Mucosa of descending colon (tissue), 3 donors: Measurements from ENCODE around the gene SGMS1. TPM values are rescaled to one million over a fixed set of nuclear protein-coding genes. Genes with fewer than 3 reads are reported as not detected.

Source experiments
- ATAC-seq: fragments of 200-7000 bp; cut with Tn5 transposase; one replicate; pipeline ENCODE4 v1.9.1; 2020; ENCODE audit warnings: mild to moderate bottlenecking, moderate library complexity
- DNase-seq, 3 donors: peaks; one replicate each; pipeline ENCODE4 v3.0.0-alpha.2; 2020
- H3K36me3 ChIP-seq: fragments of 200-600 bp; one replicate; pipeline ENCODE4 v1.8.0; 2021; ENCODE audit warnings: low read depth, mild to moderate bottlenecking
- H3K4me1 ChIP-seq: fragments of 200-600 bp; one replicate; pipeline ENCODE4 v1.8.0; 2021; ENCODE audit warnings: low read depth, mild to moderate bottlenecking
- H3K4me3 ChIP-seq: fragments of 200-600 bp; one replicate; pipeline ENCODE4 v1.8.0; 2021; ENCODE audit warnings: mild to moderate bottlenecking
- H3K9me3 ChIP-seq: fragments of 200-600 bp; one replicate; pipeline ENCODE4 v1.8.0; 2021; ENCODE audit warnings: mild to moderate bottlenecking
- CTCF ChIP-seq: fragments of 200-600 bp; IDR thresholded peaks from one replicate; pipeline ENCODE4 v1.8.0; 2022; ENCODE audit warnings: antibody characterized with exemption, mild to moderate bottlenecking
- intact Hi-C, 2 donors: fragments of 100-400 bp; cut with DNase I in 1 of 2; cut with micrococcal nuclease in 1 of 2; formaldehyde crosslinking; loops; one replicate each; pipeline versions ENCODE4 v1.11.0 to v1.11.1; 2022; cut with DNase I, micrococcal nuclease
- total RNA-seq, 3 donors: library from RNA; stranded (reverse); fragmentation: NEBNext Ultra II Directional in 2 of 3; extraction: Animal tissue kit (Norgen Biotek cat#: 25700) in 2 of 3; gene quantifications; one replicate each; pipeline versions ENCODE4 v1.2.1 to v1.2.4, GENCODE V29; 2021 to 2023
- donor health status: DM: no; HTN: no; CAD: no; lungs with moderate emphysema.
- donor health status: DM: no; HTN: no; CAD: no.
- donor health status: DM: no; HTN: yes; CAD: no.

SGMS1 gene
- total RNA-seq, 3 donors from 2014 or later, result 14.4 to 28.4 (median 20.0) TPM

GRCh38 chr10:50316174-50316573 lies 307.6 kb downstream of the SGMS1 start:
- Histone ChIP-seq H3K36me3 (no peaks in the 10 kb centered on the region), H3K4me3 (no peak overlapping the region), H3K4me1 (no peaks in the 10 kb centered on the region), H3K9me3 (peaks cover 6% of the 10 kb centered on the region)
- intact Hi-C loops, result no loop called here
- no peak for DNase-seq
- ATAC-seq, result no peak
- TF ChIP-seq CTCF, result no peak

DNA sequence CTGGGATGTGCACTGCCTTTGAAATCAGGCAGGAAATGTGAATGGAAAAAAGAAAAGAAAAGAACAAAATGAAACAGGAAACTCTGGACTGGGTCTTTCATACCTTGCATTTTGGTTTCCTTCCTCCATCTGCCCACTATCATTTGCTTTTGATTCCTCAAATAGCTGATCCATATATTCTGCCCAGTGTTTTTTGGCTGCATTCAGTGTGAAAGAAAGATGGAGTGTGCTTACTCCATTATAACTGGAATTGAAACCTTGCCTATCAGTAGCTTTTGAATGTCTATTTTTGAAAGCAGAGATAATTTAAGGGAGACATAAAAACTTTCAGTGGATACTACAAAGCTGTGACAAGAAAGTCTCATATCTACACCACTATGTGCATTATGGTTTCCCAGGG lies 308.3 kb downstream of the SGMS1 start:
- Histone ChIP-seq H3K36me3 (no peaks in the 10 kb centered on the region), H3K9me3 (peaks cover 6% of the 10 kb centered on the region), H3K4me1 (no peaks in the 10 kb centered on the region), H3K4me3 (no peak overlapping the region)
- no peak for DNase-seq
- intact Hi-C loops, result no loop called here
- no peak for ATAC-seq
- TF ChIP-seq CTCF, result no peak

DNA sequence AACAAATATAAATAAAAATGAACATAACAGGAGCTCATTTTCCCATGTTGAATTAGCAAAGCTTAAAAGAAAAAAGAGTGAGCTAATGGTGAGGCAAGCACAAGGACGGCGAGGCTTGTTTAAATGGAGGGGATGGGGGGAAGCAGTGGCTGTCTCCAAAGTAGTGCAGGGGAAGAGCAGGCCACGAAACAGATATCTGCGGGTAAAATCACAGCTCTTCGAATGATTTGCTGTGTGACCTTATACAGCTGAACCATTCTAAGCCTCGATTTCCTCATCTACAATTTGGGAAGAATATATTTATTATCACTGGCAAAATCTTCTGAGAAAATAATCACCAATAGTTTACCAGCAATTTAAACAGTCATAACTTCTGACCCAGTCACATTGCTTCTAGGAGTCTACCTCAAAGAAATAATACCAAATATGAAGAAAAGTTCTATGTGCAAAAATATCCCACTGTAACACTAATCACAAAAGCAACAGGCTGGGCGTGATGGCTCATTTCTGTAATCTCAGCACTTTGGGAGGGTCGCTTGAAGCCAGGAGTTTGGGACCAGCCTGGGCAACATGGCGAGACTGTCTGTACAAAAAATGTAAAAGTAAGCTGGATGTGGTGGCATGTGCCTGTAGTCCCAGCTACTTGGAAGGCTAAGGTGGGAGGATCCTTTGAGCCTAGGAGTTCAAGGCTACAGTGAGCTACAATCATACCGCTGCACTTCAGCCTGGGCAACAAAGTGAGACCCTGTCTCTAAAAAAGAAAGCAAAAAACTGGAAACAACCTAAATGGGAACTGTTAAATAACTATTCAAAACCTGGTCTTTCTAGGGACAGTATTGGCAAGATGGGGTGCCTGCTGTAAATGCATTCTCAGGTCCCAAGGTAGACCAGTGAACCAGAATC lies 309.3 kb downstream of the SGMS1 start:
- Histone ChIP-seq H3K4me3 (no peak overlapping the region), H3K9me3 (peaks cover 6% of the 10 kb centered on the region), H3K4me1 (no peaks in the 10 kb centered on the region), H3K36me3 (no peaks in the 10 kb centered on the region)
- no peak for TF ChIP-seq CTCF
- ATAC-seq (no peak), DNase-seq (no peak)
- intact Hi-C loops, result no loop called here

GRCh38 chr10:50312464-50313437 lies 311.0 kb downstream of the SGMS1 start:
- no peaks in the 10 kb centered on the region for H3K4me1 ChIP-seq
- H3K4me3 ChIP-seq, result no peak overlapping the region
- TF ChIP-seq CTCF, result no peak
- ATAC-seq, result no peak
- H3K9me3 ChIP-seq, result peaks cover 6% of the 10 kb centered on the region
- intact Hi-C loops, result no loop called here
- DNase-seq, result no peak
- H3K36me3 ChIP-seq, result no peaks in the 10 kb centered on the region

GRCh38 chr10:50310560-50311174 lies 313.1 kb downstream of the SGMS1 start:
- Histone ChIP-seq H3K36me3 (no peaks in the 10 kb centered on the region), H3K4me1 (no peaks in the 10 kb centered on the region), H3K4me3 (no peak overlapping the region), H3K9me3 (peaks cover 6% of the 10 kb centered on the region)
- ATAC-seq (peak; percentile 74), DNase-seq (peak in 2 of 3 donors; percentile 41 to 50)
- intact Hi-C loops, result no loop called here
- peak; percentile 14 for TF ChIP-seq CTCF
